Measurements from ENCODE around the gene STARD5. TPM values are rescaled to one million over a fixed set of nuclear protein-coding genes. Genes with fewer than 3 reads are reported as not detected.
A peak's percentile ranks its signal among the peaks of the same experiment; 100 is the strongest.

Gene STARD5
- total and polyA plus RNA-seq, 11 donors = 0.49 to 3.7 (median 1.4) TPM

DNA sequence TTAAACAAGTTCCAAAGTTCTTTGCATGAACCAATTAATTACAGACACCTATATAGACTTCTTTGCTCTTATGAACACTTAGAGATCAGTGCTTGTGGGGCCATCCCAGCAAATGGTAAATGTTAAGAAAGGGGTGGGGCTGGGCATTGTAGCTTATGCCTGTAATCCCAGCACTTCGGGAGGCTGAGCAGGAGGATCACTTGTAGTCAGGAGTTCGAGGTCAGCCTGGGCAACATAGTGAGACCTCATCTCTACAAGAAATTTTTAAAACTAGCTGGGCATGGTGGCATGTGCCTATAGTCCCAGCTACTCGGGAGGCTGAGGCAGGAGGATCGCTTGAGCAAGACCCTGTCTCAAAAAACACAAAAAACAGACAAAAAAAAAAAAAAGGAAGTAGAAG, 19.4 kb upstream of the STARD5 start:
- no peaks in the 10 kb centered on the region for H3K9me3 ChIP-seq
- peaks cover 0 to 9% (median 0%) of the 10 kb centered on the region in 12 donors for H3K4me1 ChIP-seq
- no peak for ATAC-seq
- TF ChIP-seq, protein P1, sequence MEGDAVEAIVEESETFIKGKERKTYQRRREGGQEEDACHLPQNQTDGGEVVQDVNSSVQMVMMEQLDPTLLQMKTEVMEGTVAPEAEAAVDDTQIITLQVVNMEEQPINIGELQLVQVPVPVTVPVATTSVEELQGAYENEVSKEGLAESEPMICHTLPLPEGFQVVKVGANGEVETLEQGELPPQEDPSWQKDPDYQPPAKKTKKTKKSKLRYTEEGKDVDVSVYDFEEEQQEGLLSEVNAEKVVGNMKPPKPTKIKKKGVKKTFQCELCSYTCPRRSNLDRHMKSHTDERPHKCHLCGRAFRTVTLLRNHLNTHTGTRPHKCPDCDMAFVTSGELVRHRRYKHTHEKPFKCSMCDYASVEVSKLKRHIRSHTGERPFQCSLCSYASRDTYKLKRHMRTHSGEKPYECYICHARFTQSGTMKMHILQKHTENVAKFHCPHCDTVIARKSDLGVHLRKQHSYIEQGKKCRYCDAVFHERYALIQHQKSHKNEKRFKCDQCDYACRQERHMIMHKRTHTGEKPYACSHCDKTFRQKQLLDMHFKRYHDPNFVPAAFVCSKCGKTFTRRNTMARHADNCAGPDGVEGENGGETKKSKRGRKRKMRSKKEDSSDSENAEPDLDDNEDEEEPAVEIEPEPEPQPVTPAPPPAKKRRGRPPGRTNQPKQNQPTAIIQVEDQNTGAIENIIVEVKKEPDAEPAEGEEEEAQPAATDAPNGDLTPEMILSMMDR (IDR thresholded peaks at IDR 0.05) = no peak
- TF ChIP-seq POLR2A (IDR thresholded peaks at IDR 0.05) = no peak
- no peaks in the 10 kb centered on the region for H3K27me3 ChIP-seq
- H3K36me3 ChIP-seq = no peaks in the 10 kb centered on the region
- no peak for DNase-seq
- intact Hi-C loops (cut with DNase I) = no loop called here
- H3K27ac ChIP-seq = no peak overlapping the region
- H3K4me3 ChIP-seq = no peak overlapping the region
- WGBS, 4 donors = 91 to 96% (median 92%) methylated on average over 4 of the region's 4 CpGs

DNA sequence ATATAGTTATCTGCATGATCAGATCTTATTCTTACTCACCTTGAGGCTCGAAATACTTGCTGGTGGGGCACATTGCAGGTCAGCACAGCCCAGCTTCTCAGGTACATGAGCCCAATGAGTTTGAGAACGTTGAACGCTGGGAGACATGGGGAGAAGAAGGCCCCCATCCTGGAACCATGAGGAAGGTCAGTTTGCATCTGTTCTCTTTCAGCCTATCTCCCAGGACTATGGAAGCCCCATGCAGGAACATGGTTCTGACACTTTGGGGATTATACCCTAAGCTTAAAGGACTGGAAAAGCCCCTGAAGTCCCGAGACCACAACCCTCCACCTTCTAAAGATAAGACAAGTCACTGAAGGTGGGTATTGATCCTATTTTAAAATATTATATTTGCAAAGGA, 17.4 kb upstream of the STARD5 start:
- ATAC-seq (no peak), DNase-seq (no peak)
- H3K36me3 ChIP-seq = no peaks in the 10 kb centered on the region
- H3K27ac ChIP-seq = no peak overlapping the region
- intact Hi-C loops (cut with DNase I) = no loop called here
- no peaks in the 10 kb centered on the region for H3K9me3 ChIP-seq
- H3K4me3 ChIP-seq = no peak overlapping the region
- no peaks in the 10 kb centered on the region for H3K27me3 ChIP-seq
- 87 to 98% (median 96%) methylated on average over 4 of the region's 4 CpGs for WGBS, 4 donors
- peaks cover 0 to 24% (median 5%) of the 10 kb centered on the region in 12 donors for H3K4me1 ChIP-seq
- no peak for TF ChIP-seq POLR2A (IDR thresholded peaks at IDR 0.05)
- TF ChIP-seq, protein P1 (IDR thresholded peaks at IDR 0.05) = no peak

DNA sequence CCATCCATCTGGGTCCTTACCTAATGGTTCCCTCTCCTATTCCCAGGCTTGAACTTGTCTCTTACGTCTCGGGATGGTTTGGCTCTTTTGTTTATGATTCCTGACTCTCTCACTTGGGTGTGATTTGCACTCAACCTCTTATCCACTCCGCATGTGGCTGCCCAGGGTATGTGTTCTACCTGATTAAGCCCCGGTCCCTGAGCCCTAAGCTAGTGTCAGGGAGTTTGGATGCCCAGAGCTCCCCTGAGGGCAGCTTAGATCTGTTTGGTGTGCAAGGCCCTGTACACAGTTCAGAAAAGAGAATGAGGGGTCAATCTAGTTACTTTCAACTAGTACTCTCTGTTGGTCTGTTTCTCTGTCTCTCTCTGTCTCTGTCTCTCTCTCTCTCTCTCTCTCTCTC, 15.9 kb upstream of the STARD5 start:
- 69 to 79% (median 72%) methylated on average over 4 of the region's 4 CpGs for WGBS, 4 donors
- H3K9me3 ChIP-seq = no peaks in the 10 kb centered on the region
- ATAC-seq = no peak
- peaks cover 0 to 34% (median 7%) of the 10 kb centered on the region in 12 donors for H3K4me1 ChIP-seq
- no peaks in the 10 kb centered on the region for H3K27me3 ChIP-seq
- H3K36me3 ChIP-seq = no peaks in the 10 kb centered on the region
- H3K27ac ChIP-seq = no peak overlapping the region
- no peak for DNase-seq
- H3K4me3 ChIP-seq = no peak overlapping the region
- intact Hi-C loops (cut with DNase I) = loop anchor here in 2 of 10 donors (5.0 kb wide), 2 partner anchors 62 to 63 kb away; no protein-coding TSS in a partner anchor
- TF ChIP-seq, protein P1 (IDR thresholded peaks at IDR 0.05) = no peak
- TF ChIP-seq POLR2A (IDR thresholded peaks at IDR 0.05) = no peak

DNA sequence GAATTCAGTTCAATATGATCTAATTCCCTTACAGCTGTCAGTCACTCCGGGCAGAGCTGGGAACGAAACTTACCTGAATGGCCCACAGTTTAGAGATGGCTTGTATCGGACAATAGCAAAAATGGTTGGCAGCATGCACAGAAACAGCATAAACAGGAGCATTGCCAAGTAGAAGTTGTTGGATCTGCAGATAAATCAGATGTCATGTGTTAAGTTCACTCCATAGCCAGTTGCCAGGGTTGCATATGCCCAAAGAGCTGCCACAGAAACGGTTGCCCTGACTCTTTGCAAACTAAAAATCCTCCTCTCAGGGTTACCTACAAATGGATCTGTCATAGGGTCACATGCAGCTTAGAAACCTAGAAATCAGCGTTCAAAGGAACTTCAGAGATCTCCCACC, 15.4 kb upstream of the STARD5 start:
- no peaks in the 10 kb centered on the region for H3K9me3 ChIP-seq
- TF ChIP-seq, protein P1 (IDR thresholded peaks at IDR 0.05) = no peak
- TF ChIP-seq POLR2A (IDR thresholded peaks at IDR 0.05) = no peak
- intact Hi-C loops (cut with DNase I) = loop anchor here in 2 of 10 donors (5.0 kb wide), 2 partner anchors 62 to 63 kb away; no protein-coding TSS in a partner anchor
- peak overlapping the region in 1 of 12 donors; percentile 57 for H3K27ac ChIP-seq
- H3K4me1 ChIP-seq = peaks cover 0 to 34% (median 7%) of the 10 kb centered on the region in 12 donors
- ATAC-seq (no peak), DNase-seq (no peak)
- no peak overlapping the region for H3K4me3 ChIP-seq
- WGBS, 4 donors = 90 to 94% (median 91%) methylated on average over 5 of the region's 5 CpGs
- H3K27me3 ChIP-seq = no peaks in the 10 kb centered on the region
- no peaks in the 10 kb centered on the region for H3K36me3 ChIP-seq

Data from heart left ventricle (tissue), 16 donors.